HG03575 (cell line): ENCODE data around the gene GLP1R.

Experiments
- ATAC-seq: cut with Tn5 transposase; IDR thresholded peaks from one replicate; pipeline ENCODE4 v1.9.1; 2021; ENCODE audit not compliant: unreplicated experiment, insufficient number of reproducible peaks, low FRiP score; ENCODE audit errors: extremely low read depth

The GLP1R gene

GRCh38 chr6:39048481-39049399 lies at the start of gene GLP1R:
GLP1R (plus strand) TSS chr6:39048781; CDS start chr6:39048841, 60 bp downstream.
- no peak for ATAC-seq

- ATAC-seq: no peak
Observed at GRCh38 chr6:39003072-39003471, 45.5 kb upstream of the GLP1R start.

- no peak for ATAC-seq
Observed at GRCh38 chr6:39003492-39003891, 45.1 kb upstream of the GLP1R start.

GRCh38 chr6:39004801-39005200 lies 43.8 kb upstream of the GLP1R start:
- no peak for ATAC-seq

- ATAC-seq: no peak
Observed at GRCh38 chr6:39005774-39006173, 42.8 kb upstream of the GLP1R start.

GRCh38 chr6:39007575-39007974 lies 41.0 kb upstream of the GLP1R start:
- no peak for ATAC-seq

- no peak for ATAC-seq
Observed at GRCh38 chr6:39008737-39009136, 39.8 kb upstream of the GLP1R start.

GRCh38 chr6:39009476-39009875 lies 39.1 kb upstream of the GLP1R start:
- ATAC-seq: no peak

- no peak for ATAC-seq
Observed at GRCh38 chr6:39016839-39017546, 31.6 kb upstream of the GLP1R start.

GRCh38 chr6:39017547-39017880 lies 31.1 kb upstream of the GLP1R start:
- ATAC-seq: no peak

GRCh38 chr6:39018103-39018502 lies 30.5 kb upstream of the GLP1R start:
- no peak for ATAC-seq

GRCh38 chr6:39020136-39020535 lies 28.4 kb upstream of the GLP1R start:
- no peak for ATAC-seq

GRCh38 chr6:39021041-39021440 lies 27.5 kb upstream of the GLP1R start:
- ATAC-seq: no peak

- ATAC-seq: no peak
Observed at GRCh38 chr6:39021779-39022178, 26.8 kb upstream of the GLP1R start.

- no peak for ATAC-seq
Observed at GRCh38 chr6:39026175-39026574, 22.4 kb upstream of the GLP1R start.

- no peak for ATAC-seq
Observed at GRCh38 chr6:39029156-39030011, 19.2 kb upstream of the GLP1R start.

- no peak for ATAC-seq
Observed at GRCh38 chr6:39035681-39036080, 12.9 kb upstream of the GLP1R start.

GRCh38 chr6:39037082-39037508 lies 11.5 kb upstream of the GLP1R start:
- ATAC-seq: no peak

GRCh38 chr6:39037707-39038106 lies 10.9 kb upstream of the GLP1R start:
- no peak for ATAC-seq
